HL-60 (cell line): ENCODE measurements around the gene PSMC3IP.
"Not testable (repeated sequence)": the region's sequence is repeated elsewhere in the genome, so short reads cannot be mapped to it uniquely, and the experiment has no call there.

Source experiments
- DNase-seq, 2 experiments: peaks; one replicate each; pipeline ENCODE4 v3.0.0-alpha.2; 2010 to 2020; ENCODE audit warnings: low read depth in 1 of 2, low spot score in 1 of 2
- H3K27ac ChIP-seq: fragments of 250-450 bp; sonication (Bioruptor Pico); replicated peaks from 2 replicates; pipeline ENCODE4 v1.5.1; 2020; ENCODE audit warnings: mild to moderate bottlenecking, moderate library complexity
- H3K27me3 ChIP-seq: fragments of 250-450 bp; sonication (Bioruptor Pico); 2 replicates; pipeline ENCODE4 v1.5.1; 2021; ENCODE audit warnings: mild to moderate bottlenecking, moderate library complexity; ENCODE audit not compliant: insufficient read depth, poor library complexity, severe bottlenecking
- H3K4me3 ChIP-seq: replicated peaks from 2 replicates; pipeline ENCODE4 v1.5.1; 2011; ENCODE audit warnings: mild to moderate bottlenecking, control low read depth, low read length; ENCODE audit not compliant: insufficient read depth
- CTCF ChIP-seq: IDR thresholded peaks from one replicate; pipeline ENCODE4 v1.5.1; 2011; ENCODE audit warnings: low read length, control low read depth, inconsistent platforms; ENCODE audit not compliant: insufficient read depth
- GABPA ChIP-seq: IDR thresholded peaks from 2 replicates; pipeline ENCODE4 v1.6.1; 2012; ENCODE audit warnings: low read depth
- POLR2AphosphoS5 ChIP-seq: IDR thresholded peaks from 2 replicates; pipeline ENCODE4 v1.6.1; 2012; ENCODE audit warnings: low read depth
- SPI1 ChIP-seq: IDR thresholded peaks from 2 replicates; pipeline ENCODE4 v1.6.1; 2012; ENCODE audit warnings: low read depth, mild to moderate bottlenecking, borderline replicate concordance
- long read RNA-seq: library from polyadenylated mRNA; unstranded; transcript quantifications from one replicate; pipeline ENCODE4 v2.0.0, GENCODE V29; 2020
- TF ChIP-seq, protein P1 (sequence below): IDR thresholded peaks from 2 replicates; pipeline ENCODE4 v1.6.1; 2012; ENCODE audit warnings: low read depth; ENCODE audit not compliant: insufficient replicate concordance

PSMC3IP gene
- long read RNA-seq, transcript PSMC3IP-207 (7 exons, 1,244 nt): minor isoform, 10 of 80 reads
- long read RNA-seq, transcript PSMC3IP-202 (8 exons, 1,416 nt): major isoform, 57 of 80 reads
- long read RNA-seq, partial matches to known transcripts: 0 of 80 reads
- long read RNA-seq, other reads (novel, unspliced or antisense): 7 of 80 reads

DNA sequence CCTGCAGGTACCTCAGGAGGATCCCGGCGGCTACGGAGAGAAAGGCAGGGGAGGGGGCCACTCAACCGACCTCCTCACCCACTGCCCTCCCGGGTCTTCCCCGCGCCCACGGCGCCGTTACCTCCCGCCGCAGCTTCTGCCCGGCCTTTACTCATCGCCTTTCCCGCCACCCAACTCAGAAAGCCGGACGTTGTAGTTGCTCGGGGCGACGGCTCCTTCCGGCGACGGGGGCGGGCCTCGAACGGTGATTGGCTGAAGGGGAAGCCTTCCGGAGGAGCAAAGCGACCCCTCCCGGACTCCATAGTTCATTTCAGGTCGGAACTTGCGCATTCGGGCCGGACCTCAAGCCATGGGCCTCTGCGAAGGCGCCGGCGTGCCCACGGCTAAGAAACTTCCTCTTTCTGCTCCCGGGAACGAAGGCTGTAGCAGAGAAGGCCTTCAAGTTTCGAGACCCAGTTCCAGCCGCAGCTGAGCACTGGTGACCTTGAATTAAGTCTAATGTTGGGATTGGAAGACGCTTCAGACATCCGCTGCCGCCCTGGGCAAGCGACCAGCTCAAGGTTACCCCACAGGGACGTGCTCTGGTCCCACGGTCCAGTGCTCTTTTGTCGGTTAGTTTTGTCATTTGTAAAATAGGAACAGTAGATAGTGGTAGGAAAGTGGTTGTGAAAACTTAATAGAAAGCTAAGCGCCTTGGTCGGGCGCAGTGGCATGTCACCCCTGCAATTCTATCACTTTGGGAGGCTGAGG lies at the start of gene PSMC3IP:
Gene PSMC3IP, minus strand, starts transcription at position 198 of the 750 bp plus-strand sequence. Its CDS starts 43 bp downstream, at position 155.
- peak; percentile 91 to 98 for DNase-seq
- Histone ChIP-seq H3K27me3 (no peaks in the 10 kb centered on the region), H3K27ac (peak within 1 kb of the TSS; percentile 94), H3K4me3 (peak within 1 kb of the TSS; percentile 92)
- TF ChIP-seq CTCF (peak; percentile 3), POLR2AphosphoS5 (peak; percentile 81), SPI1 (no peak), GABPA (peak; percentile 93)
- TF ChIP-seq, protein P1, sequence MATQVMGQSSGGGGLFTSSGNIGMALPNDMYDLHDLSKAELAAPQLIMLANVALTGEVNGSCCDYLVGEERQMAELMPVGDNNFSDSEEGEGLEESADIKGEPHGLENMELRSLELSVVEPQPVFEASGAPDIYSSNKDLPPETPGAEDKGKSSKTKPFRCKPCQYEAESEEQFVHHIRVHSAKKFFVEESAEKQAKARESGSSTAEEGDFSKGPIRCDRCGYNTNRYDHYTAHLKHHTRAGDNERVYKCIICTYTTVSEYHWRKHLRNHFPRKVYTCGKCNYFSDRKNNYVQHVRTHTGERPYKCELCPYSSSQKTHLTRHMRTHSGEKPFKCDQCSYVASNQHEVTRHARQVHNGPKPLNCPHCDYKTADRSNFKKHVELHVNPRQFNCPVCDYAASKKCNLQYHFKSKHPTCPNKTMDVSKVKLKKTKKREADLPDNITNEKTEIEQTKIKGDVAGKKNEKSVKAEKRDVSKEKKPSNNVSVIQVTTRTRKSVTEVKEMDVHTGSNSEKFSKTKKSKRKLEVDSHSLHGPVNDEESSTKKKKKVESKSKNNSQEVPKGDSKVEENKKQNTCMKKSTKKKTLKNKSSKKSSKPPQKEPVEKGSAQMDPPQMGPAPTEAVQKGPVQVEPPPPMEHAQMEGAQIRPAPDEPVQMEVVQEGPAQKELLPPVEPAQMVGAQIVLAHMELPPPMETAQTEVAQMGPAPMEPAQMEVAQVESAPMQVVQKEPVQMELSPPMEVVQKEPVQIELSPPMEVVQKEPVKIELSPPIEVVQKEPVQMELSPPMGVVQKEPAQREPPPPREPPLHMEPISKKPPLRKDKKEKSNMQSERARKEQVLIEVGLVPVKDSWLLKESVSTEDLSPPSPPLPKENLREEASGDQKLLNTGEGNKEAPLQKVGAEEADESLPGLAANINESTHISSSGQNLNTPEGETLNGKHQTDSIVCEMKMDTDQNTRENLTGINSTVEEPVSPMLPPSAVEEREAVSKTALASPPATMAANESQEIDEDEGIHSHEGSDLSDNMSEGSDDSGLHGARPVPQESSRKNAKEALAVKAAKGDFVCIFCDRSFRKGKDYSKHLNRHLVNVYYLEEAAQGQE: peak; percentile 13

GRCh38 chr17:42623732-42624596 lies 46.4 kb upstream of the PSMC3IP start:
- Histone ChIP-seq H3K4me3 (no peak overlapping the region), H3K27me3 (no peaks in the 10 kb centered on the region), H3K27ac (no peak overlapping the region)
- no peak for TF ChIP-seq SPI1
- no peak for TF ChIP-seq POLR2AphosphoS5
- TF ChIP-seq CTCF: no peak
- TF ChIP-seq, protein P1: no peak
- TF ChIP-seq GABPA: no peak
- no peak for DNase-seq

DNA sequence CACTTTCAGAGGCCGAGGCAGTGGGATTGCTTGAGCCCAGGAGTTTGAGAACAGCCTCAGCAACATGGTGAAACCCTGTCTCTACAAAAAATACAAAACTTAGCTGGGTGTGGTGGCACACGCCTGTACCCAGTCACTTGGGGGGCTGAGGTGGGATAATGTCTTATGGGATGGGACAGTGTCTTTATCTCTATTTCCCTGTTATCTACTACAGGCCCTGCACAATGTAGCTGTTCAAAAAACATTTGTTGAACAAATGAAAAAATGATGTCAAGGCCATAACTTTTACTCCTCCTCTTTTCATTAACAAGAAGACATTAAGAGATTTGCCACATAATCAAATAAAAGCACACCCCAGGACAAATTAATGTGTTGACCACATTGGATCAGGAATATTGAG lies 45.7 kb upstream of the PSMC3IP start:
- DNase-seq: no peak
- no peak for TF ChIP-seq POLR2AphosphoS5
- TF ChIP-seq CTCF: no peak
- TF ChIP-seq GABPA: no peak
- no peak for TF ChIP-seq SPI1
- TF ChIP-seq, protein P1: no peak
- H3K4me3 ChIP-seq: no peak overlapping the region
- H3K27ac ChIP-seq: no peak overlapping the region
- H3K27me3 ChIP-seq: no peaks in the 10 kb centered on the region

DNA sequence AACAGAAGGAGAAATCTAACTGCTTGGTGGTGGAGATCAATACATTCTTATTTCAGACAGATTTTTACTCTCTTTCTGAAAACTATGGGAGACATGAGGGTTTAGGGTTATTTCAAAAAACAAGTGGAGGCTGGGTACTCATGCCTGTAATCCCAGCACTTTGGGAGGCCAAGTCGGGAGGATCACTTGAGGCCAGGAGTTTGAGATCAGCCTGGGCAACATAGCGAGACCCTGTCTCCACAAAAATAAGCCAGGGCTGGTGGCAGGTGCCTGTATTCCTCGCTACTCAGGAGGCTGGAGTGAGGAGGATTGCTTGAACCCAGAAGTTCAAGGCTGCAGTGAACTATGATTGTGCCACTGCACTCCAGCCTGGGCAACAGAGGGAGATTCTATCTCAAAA lies 44.5 kb upstream of the PSMC3IP start:
- not testable (repeated sequence) for DNase-seq, H3K4me3 ChIP-seq, H3K27me3 ChIP-seq, H3K27ac ChIP-seq
